T-helper 1 cell treated with Interleukin-12 subunit alpha and Interleukin-12 subunit beta and Interleukin-4 antibody, amounts not matched to agents 30 ng/mL and 1 ng/mL, for 36 hours (primary cell): ENCODE data around the gene C1RL. TPM values are rescaled to one million over a fixed set of nuclear protein-coding genes. Genes with fewer than 3 reads are reported as not detected.

Source experiments
- intact Hi-C: fragments of 100-400 bp; cut with micrococcal nuclease; formaldehyde crosslinking; loops from one replicate; pipeline ENCODE4 v1.15.1; 2024
- total RNA-seq: library from RNA; stranded (reverse); gene quantifications from 2 replicates; pipeline ENCODE4 v1.2.3, GENCODE V29; 2022

The C1RL gene
- total RNA-seq, 1 donor from 2014 or later = 33.3 TPM

GRCh38 chr12:7137908-7138307 is 28.9 kb upstream of the C1RL start:
- intact Hi-C loops = no loop called here

- intact Hi-C loops = no loop called here
Measured at GRCh38 chr12:7136676-7137075, 27.7 kb upstream of the C1RL start.

- intact Hi-C loops = no loop called here
Measured at GRCh38 chr12:7136071-7136470, 27.1 kb upstream of the C1RL start.

GRCh38 chr12:7134396-7135166 is 25.6 kb upstream of the C1RL start:
- intact Hi-C loops = loop anchor here (5.0 kb wide), 2 partner anchors 282 to 642 kb away; partner anchors contain the start of genes CDCA3, MRPL51, NCAPD2 and USP5

GRCh38 chr12:7131502-7131866 is 22.5 kb upstream of the C1RL start:
- intact Hi-C loops = loop anchor here (1.0 to 5.0 kb wide), 4 partner anchors 11 to 639 kb away; partner anchors contain the start of genes CDCA3, EMG1, MRPL51 and NCAPD2

- intact Hi-C loops = loop anchor here (1.0 to 5.0 kb wide), 8 partner anchors 11 to 639 kb away; partner anchors contain the start of genes C1RL, CDCA3, EMG1 and LPCAT3
Measured at GRCh38 chr12:7130701-7131501, 21.9 kb upstream of the C1RL start.

- intact Hi-C loops = loop anchor here (1.0 to 5.0 kb wide), 6 partner anchors 17 to 638 kb away; partner anchors contain the start of genes C1RL, CDCA3, LPCAT3 and MRPL51
Measured at GRCh38 chr12:7129872-7130691, 21.1 kb upstream of the C1RL start, which contains the start of gene CLSTN3. Gene CLSTN3, plus strand, starts transcription at chr12:7130371. Its CDS starts 278 bp downstream, at chr12:7130649.

GRCh38 chr12:7129287-7129871 is 20.4 kb upstream of the C1RL start:
- intact Hi-C loops = no loop called here

- intact Hi-C loops = no loop called here
Measured at GRCh38 chr12:7128681-7129286, 19.8 kb upstream of the C1RL start, which contains the start of gene RBP5. Gene RBP5, minus strand, starts transcription at chr12:7128889. Its CDS starts 114 bp downstream, at chr12:7128775.

- intact Hi-C loops = no loop called here
Measured at GRCh38 chr12:7127916-7128626, 19.1 kb upstream of the C1RL start.

- intact Hi-C loops = no loop called here
Measured at GRCh38 chr12:7125632-7126227, 16.7 kb upstream of the C1RL start.

- intact Hi-C loops = no loop called here
Measured at GRCh38 chr12:7123806-7124522, 14.9 kb upstream of the C1RL start.

GRCh38 chr12:7122811-7123769 is 14.1 kb upstream of the C1RL start:
- intact Hi-C loops = no loop called here

GRCh38 chr12:7121324-7121723 is 12.3 kb upstream of the C1RL start:
- intact Hi-C loops = no loop called here

- intact Hi-C loops = no loop called here
Measured at GRCh38 chr12:7120166-7120565, 11.2 kb upstream of the C1RL start.

- intact Hi-C loops = no loop called here
Measured at GRCh38 chr12:7118881-7119280, 9.9 kb upstream of the C1RL start.

- intact Hi-C loops = no loop called here
Measured at GRCh38 chr12:7117670-7118069, 8.7 kb upstream of the C1RL start.
